ENCODE data around the gene KLK8. TPM values are rescaled to one million over a fixed set of nuclear protein-coding genes. Genes with fewer than 3 reads are reported as not detected.

KLK8 gene
- total and polyA plus RNA-seq, 2 of the 13 experiments (the other 11 are each of a cell fraction or from before 2014, with no cell fraction given) = not detected

GRCh38 chr19:50978772-50979390 lies 22.5 kb downstream of the KLK8 start:
- BruUV-seq (replicated peaks) = no TSS peak
- no peaks in the 10 kb centered on the region for H4K20me1 ChIP-seq (ENCODE audit: insufficient read depth, low read length)
- no peak overlapping the region for H3K9ac ChIP-seq (ENCODE audit: insufficient read depth, low read depth, low read length)
- DNase-seq (ENCODE audit: low spot score) (no peak), ATAC-seq (no peak), FAIRE-seq (no peak)
- no peaks in the 10 kb centered on the region for H3K4me1 ChIP-seq (ENCODE audit: insufficient read depth, low read length)
- H3K79me2 ChIP-seq (ENCODE audit: insufficient read depth, low read length) = no peaks in the 10 kb centered on the region
- in situ Hi-C loops (cut with HindIII; ENCODE audit: extremely low pct_ligation_motif_present, low pct_unique_long_range_greater_than_20kb) = no loop called here
- no peaks in the 10 kb centered on the region for H3K9me3 ChIP-seq (ENCODE audit: low read length)
- H3K4me2 ChIP-seq (ENCODE audit: low read depth, low read length) = no peak overlapping the region
- H3K27ac ChIP-seq (ENCODE audit: extremely low read length, insufficient read depth, low read length) = no peak overlapping the region
- H3K36me3 ChIP-seq (replicated peaks in 1 of 2; ENCODE audit: control insufficient read depth in 1 of 2, insufficient read depth in 2 of 2, low read length in 2 of 2) = no peaks in the 10 kb centered on the region
- H3K27me3 ChIP-seq (ENCODE audit: control insufficient read depth in 1 of 2, insufficient read depth in 2 of 2, low read length in 2 of 2) = no peaks in the 10 kb centered on the region; a peak in 1 of 5 replicates
- H3K4me3 ChIP-seq (replicated peaks in 1 of 3; ENCODE audit: insufficient read depth in 1 of 3, low read depth in 2 of 3, low read length in 3 of 3) = no peak overlapping the region
- 23% methylated on average over 5 of the region's 5 CpGs for WGBS (ENCODE audit: low lambda C conversion rate)
- H2AFZ ChIP-seq (ENCODE audit: low read length) = no peak overlapping the region
- intact Hi-C loops (cut with micrococcal nuclease; ENCODE audit: unreplicated experiment) = no loop called here
- POLR2A ChIA-PET = no interaction called here
- CTCF ChIA-PET (ENCODE audit: low intra/inter-chr PET ratio, low total read pairs) = no interaction called here
- TF ChIP-seq ZBTB20 (CRISPR knock-in tag; IDR thresholded peaks at IDR 0.05; ENCODE audit: borderline replicate concordance, low read depth) (no peak), NCOA1 (CRISPR knock-in tag; IDR thresholded peaks at IDR 0.05) (no peak), E2F5 (CRISPR knock-in tag; conservative IDR thresholded peaks at IDR 0.05) (no peak), MIXL1 (CRISPR knock-in tag; IDR thresholded peaks at IDR 0.05) (no peak), FUBP1 (CRISPR knock-in tag; IDR thresholded peaks at IDR 0.05; ENCODE audit: borderline replicate concordance) (no peak), DMAP1 (CRISPR knock-in tag; IDR thresholded peaks at IDR 0.05) (no peak), HNRNPLL (IDR thresholded peaks at IDR 0.05; ENCODE audit: low read depth, low read length, poor library complexity, severe bottlenecking) (no peak), ZNF629 (CRISPR knock-in tag; conservative IDR thresholded peaks at IDR 0.05) (no peak), HNF1A (IDR thresholded peaks at IDR 0.05; ENCODE audit: low read depth) (no peak), HNF1A (CRISPR knock-in tag; IDR thresholded peaks at IDR 0.05; ENCODE audit: borderline replicate concordance) (no peak), PRDM10 (CRISPR knock-in tag; IDR thresholded peaks at IDR 0.05; ENCODE audit: low read depth) (no peak), NR2F6 (IDR thresholded peaks at IDR 0.05) (no peak), NR2F6 (CRISPR knock-in tag; IDR thresholded peaks at IDR 0.05) (no peak), HOXA7 (CRISPR knock-in tag; IDR thresholded peaks at IDR 0.05) (no peak), MLLT10 (CRISPR knock-in tag; IDR thresholded peaks at IDR 0.05) (no peak), ZNF737 (CRISPR knock-in tag; IDR thresholded peaks at IDR 0.05; ENCODE audit: borderline replicate concordance) (no peak)

All from HepG2 (cell line).